ENCODE measurements around the gene SOWAHD. TPM values are rescaled to one million over a fixed set of nuclear protein-coding genes. Genes with fewer than 3 reads are reported as not detected.

SOWAHD gene
- total RNA-seq: 1 to 10 TPM in 1 of 4 donors, under 1 TPM in 1, not detected in 2; 0.64 to 1.5 TPM

DNA sequence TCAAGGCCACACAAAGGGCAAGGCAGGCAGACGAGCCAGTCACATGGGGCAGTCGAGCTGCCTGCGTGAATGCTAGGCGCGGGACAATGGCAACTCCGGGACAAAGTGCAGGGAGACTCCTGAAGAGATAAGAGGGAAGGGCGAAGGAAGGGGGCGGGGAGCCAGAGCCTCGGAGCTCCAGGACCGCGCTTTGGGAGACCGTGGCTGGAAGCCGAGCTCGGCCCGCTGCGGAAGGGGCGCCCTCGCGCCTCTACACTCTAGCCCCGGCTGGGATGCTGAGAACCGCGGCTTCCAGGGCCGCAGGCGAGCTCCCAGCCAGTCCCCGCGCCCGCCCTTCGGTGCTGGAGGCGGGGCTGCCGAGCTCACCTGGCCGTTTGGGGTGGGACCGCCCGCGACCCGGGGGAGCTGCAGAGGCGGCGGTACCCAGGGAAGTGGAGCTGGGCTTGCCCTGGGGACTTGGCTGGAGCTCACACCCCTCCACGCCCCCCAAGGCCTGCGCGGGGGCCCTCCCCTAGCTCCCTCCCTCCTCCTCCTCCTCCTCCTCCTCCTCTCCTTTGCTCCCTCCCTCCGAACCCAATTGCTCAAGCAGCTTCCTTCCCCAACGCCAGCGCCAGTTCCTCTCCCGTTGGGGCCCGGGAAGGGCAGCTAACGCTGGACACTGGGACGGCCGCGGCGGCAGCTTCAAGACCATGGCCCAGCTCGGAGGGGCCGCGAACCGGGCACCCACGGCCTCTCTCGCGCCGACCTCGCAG lies at the start of gene SOWAHD:
Gene SOWAHD (plus strand): TSS at position 610 of the 752 bp plus-strand sequence. CDS start 80 bp downstream, at position 690.
- TF ChIP-seq EP300 (IDR thresholded peaks at IDR 0.05; ENCODE audit: low read depth) (no peak), POLR2A (IDR thresholded peaks at IDR 0.05) (peak; percentile 49), POLR2AphosphoS5 (IDR thresholded peaks at IDR 0.05) (peak in 1 of 3 donors; percentile 64)
- TF ChIP-seq, protein P1, sequence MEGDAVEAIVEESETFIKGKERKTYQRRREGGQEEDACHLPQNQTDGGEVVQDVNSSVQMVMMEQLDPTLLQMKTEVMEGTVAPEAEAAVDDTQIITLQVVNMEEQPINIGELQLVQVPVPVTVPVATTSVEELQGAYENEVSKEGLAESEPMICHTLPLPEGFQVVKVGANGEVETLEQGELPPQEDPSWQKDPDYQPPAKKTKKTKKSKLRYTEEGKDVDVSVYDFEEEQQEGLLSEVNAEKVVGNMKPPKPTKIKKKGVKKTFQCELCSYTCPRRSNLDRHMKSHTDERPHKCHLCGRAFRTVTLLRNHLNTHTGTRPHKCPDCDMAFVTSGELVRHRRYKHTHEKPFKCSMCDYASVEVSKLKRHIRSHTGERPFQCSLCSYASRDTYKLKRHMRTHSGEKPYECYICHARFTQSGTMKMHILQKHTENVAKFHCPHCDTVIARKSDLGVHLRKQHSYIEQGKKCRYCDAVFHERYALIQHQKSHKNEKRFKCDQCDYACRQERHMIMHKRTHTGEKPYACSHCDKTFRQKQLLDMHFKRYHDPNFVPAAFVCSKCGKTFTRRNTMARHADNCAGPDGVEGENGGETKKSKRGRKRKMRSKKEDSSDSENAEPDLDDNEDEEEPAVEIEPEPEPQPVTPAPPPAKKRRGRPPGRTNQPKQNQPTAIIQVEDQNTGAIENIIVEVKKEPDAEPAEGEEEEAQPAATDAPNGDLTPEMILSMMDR (IDR thresholded peaks at IDR 0.05): no peak
- in situ Hi-C loops (cut with MboI; ENCODE audit: low pct_ligation_motif_present in 1 of 4, low pct_unique_long_range_greater_than_20kb in 1 of 4, low sequenced_read_pairs in 3 of 4) (no loop called here), intact Hi-C loops (cut with DNase I; ENCODE audit: low total_unique reads) (no loop called here)
- no peaks in the 10 kb centered on the region for H3K27me3 ChIP-seq
- peak within 1 kb of the TSS; percentile 80 to 91 (median 87) for H3K27ac ChIP-seq
- peak within 1 kb of the TSS; percentile 7 to 66 (median 46) for H3K4me3 ChIP-seq
- H3K9me3 ChIP-seq: no peaks in the 10 kb centered on the region
- H3K36me3 ChIP-seq: no peaks in the 10 kb centered on the region
- DNase-seq: peak; percentile 75
- 50% methylated on average over 59 of the region's 59 CpGs; no CpG with 5 or more reads in 1 of the 2 donors for WGBS, 2 donors (ENCODE audit: low coverage in 1 of 2)
- peaks cover 0 to 25% (median 5%) of the 10 kb centered on the region in 4 donors for H3K4me1 ChIP-seq

GRCh38 chrX:119708936-119709335 lies 49.5 kb upstream of the SOWAHD start:
- 91% methylated on average over 2 of the region's 2 CpGs; no CpG with 5 or more reads in 1 of the 2 donors for WGBS, 2 donors (ENCODE audit: low coverage in 1 of 2)
- Histone ChIP-seq H3K4me1 (no peaks in the 10 kb centered on the region), H3K4me3 (no peak overlapping the region), H3K36me3 (no peaks in the 10 kb centered on the region), H3K27ac (no peak overlapping the region), H3K9me3 (no peaks in the 10 kb centered on the region), H3K27me3 (no peaks in the 10 kb centered on the region)
- no peak for TF ChIP-seq POLR2AphosphoS5 (IDR thresholded peaks at IDR 0.05)
- no peak for TF ChIP-seq POLR2A (IDR thresholded peaks at IDR 0.05)
- TF ChIP-seq, protein P1 (IDR thresholded peaks at IDR 0.05): no peak
- TF ChIP-seq EP300 (IDR thresholded peaks at IDR 0.05; ENCODE audit: low read depth): no peak
- intact Hi-C loops (cut with DNase I; ENCODE audit: low total_unique reads) (no loop called here), in situ Hi-C loops (cut with MboI; ENCODE audit: low pct_ligation_motif_present in 1 of 4, low pct_unique_long_range_greater_than_20kb in 1 of 4, low sequenced_read_pairs in 3 of 4) (no loop called here)
- no peak for DNase-seq

- in situ Hi-C loops (cut with MboI; ENCODE audit: low pct_ligation_motif_present in 1 of 4, low pct_unique_long_range_greater_than_20kb in 1 of 4, low sequenced_read_pairs in 3 of 4): no loop called here
- H3K27me3 ChIP-seq: no peaks in the 10 kb centered on the region
- no peaks in the 10 kb centered on the region for H3K4me1 ChIP-seq
- no peak for DNase-seq
- H3K9me3 ChIP-seq: no peaks in the 10 kb centered on the region
- TF ChIP-seq POLR2AphosphoS5 (IDR thresholded peaks at IDR 0.05) (no peak), EP300 (IDR thresholded peaks at IDR 0.05; ENCODE audit: low read depth) (no peak), POLR2A (IDR thresholded peaks at IDR 0.05) (no peak)
- TF ChIP-seq, protein P1 (IDR thresholded peaks at IDR 0.05): no peak
- no peak overlapping the region for H3K27ac ChIP-seq
- 75 to 80% methylated on average over 1 to 3 of the region's 3 CpGs for WGBS, 2 donors (ENCODE audit: low coverage in 1 of 2)
- H3K36me3 ChIP-seq: no peaks in the 10 kb centered on the region
- intact Hi-C loops (cut with DNase I; ENCODE audit: low total_unique reads): no loop called here
- no peak overlapping the region for H3K4me3 ChIP-seq
These were observed 48.8 kb upstream of the SOWAHD start for GRCh38 chrX:119709630-119710029.

DNA sequence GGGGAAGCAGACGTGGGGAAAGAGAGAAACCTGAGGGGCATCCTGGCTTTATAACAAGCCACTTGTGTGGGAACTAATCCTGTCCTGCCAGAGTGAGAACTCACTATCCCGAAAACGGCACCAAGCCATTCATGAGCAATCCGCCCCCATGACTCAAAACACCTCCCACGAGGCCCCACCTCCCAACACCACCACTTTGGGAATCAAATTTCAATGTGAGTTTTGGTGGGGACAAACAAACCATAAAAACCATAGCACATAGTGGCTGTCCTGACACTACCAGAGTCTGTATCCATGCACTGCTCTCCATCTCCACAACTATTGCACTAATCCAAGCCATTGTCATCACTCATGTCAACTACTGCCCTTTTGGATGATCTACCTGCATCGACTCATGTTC lies 36.9 kb upstream of the SOWAHD start:
- 73 to 80% methylated on average over 1 to 6 of the region's 6 CpGs for WGBS, 2 donors (ENCODE audit: low coverage in 1 of 2)
- intact Hi-C loops (cut with DNase I; ENCODE audit: low total_unique reads): no loop called here

More for the DNA sequence above, 36.9 kb upstream of the SOWAHD start:
- no peaks in the 10 kb centered on the region for H3K27me3 ChIP-seq
- no peak overlapping the region for H3K4me3 ChIP-seq
- DNase-seq: no peak
- no peaks in the 10 kb centered on the region for H3K36me3 ChIP-seq
- no peak overlapping the region for H3K27ac ChIP-seq
- no peaks in the 10 kb centered on the region for H3K9me3 ChIP-seq
- in situ Hi-C loops (cut with MboI; ENCODE audit: low pct_ligation_motif_present in 1 of 4, low pct_unique_long_range_greater_than_20kb in 1 of 4, low sequenced_read_pairs in 3 of 4): no loop called here
- TF ChIP-seq, protein P1 (IDR thresholded peaks at IDR 0.05): no peak
- TF ChIP-seq POLR2AphosphoS5 (IDR thresholded peaks at IDR 0.05) (no peak), EP300 (IDR thresholded peaks at IDR 0.05; ENCODE audit: low read depth) (no peak), POLR2A (IDR thresholded peaks at IDR 0.05) (no peak)
- H3K4me1 ChIP-seq: no peaks in the 10 kb centered on the region
